Osteocyte (in vitro differentiated cells): ENCODE measurements around the gene PVR. TPM values are rescaled to one million over a fixed set of nuclear protein-coding genes. Genes with fewer than 3 reads are reported as not detected.

Experiments
- DNase-seq: peaks from one replicate; pipeline ENCODE4 v3.0.0; 2021; ENCODE audit warnings: mixed read lengths; ENCODE audit not compliant: unreplicated experiment; ENCODE audit errors: extremely low spot score
- H3K27ac Mint-ChIP-seq: one replicate; pipeline ENCODE4 v1.8.0; 2021; ENCODE audit warnings: mild to moderate bottlenecking, mixed read lengths; ENCODE audit not compliant: unreplicated experiment
- H3K27me3 Mint-ChIP-seq: one replicate; pipeline ENCODE4 v1.8.0; 2021; ENCODE audit warnings: mixed read lengths; ENCODE audit not compliant: unreplicated experiment
- H3K36me3 Mint-ChIP-seq: one replicate; pipeline ENCODE4 v1.8.0; 2021; ENCODE audit warnings: mixed read lengths; ENCODE audit not compliant: unreplicated experiment
- H3K4me1 Mint-ChIP-seq: one replicate; pipeline ENCODE4 v1.8.0; 2021; ENCODE audit warnings: mixed read lengths; ENCODE audit not compliant: unreplicated experiment
- H3K4me3 Mint-ChIP-seq: one replicate; pipeline ENCODE4 v1.8.0; 2021; ENCODE audit warnings: mild to moderate bottlenecking, moderate library complexity, mixed read lengths; ENCODE audit not compliant: unreplicated experiment
- H3K9me3 Mint-ChIP-seq: one replicate; pipeline ENCODE4 v1.8.0; 2021; ENCODE audit warnings: mixed read lengths; ENCODE audit not compliant: unreplicated experiment
- CTCF ChIP-seq: fragments of 200-600 bp; sonication (generic); IDR thresholded peaks from 2 replicates; pipeline ENCODE4 v1.5.0; 2021; ENCODE audit warnings: antibody characterized with exemption, mild to moderate bottlenecking, moderate library complexity
- total RNA-seq: library from RNA; stranded (reverse); gene quantifications from 2 replicates; pipeline ENCODE4 v1.2.1, GENCODE V29; 2021

Gene PVR
- total RNA-seq, 1 donor from 2014 or later, result 31.4 TPM

DNA sequence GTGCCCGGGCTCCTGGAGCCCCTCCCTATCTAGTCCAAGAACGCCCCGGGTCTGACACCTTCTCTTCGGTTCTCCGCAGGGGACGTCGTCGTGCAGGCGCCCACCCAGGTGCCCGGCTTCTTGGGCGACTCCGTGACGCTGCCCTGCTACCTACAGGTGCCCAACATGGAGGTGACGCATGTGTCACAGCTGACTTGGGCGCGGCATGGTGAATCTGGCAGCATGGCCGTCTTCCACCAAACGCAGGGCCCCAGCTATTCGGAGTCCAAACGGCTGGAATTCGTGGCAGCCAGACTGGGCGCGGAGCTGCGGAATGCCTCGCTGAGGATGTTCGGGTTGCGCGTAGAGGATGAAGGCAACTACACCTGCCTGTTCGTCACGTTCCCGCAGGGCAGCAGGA is 3.4 kb downstream of the PVR start:
- no peak overlapping the region for H3K4me3 Mint-ChIP-seq
- H3K27me3 Mint-ChIP-seq, result no peaks in the 10 kb centered on the region
- no peak for TF ChIP-seq CTCF
- H3K4me1 Mint-ChIP-seq, result peaks cover 13% of the 10 kb centered on the region
- peaks cover 16% of the 10 kb centered on the region for H3K36me3 Mint-ChIP-seq
- no peaks in the 10 kb centered on the region for H3K9me3 Mint-ChIP-seq
- H3K27ac Mint-ChIP-seq, result no peak overlapping the region
- DNase-seq, result no peak

DNA sequence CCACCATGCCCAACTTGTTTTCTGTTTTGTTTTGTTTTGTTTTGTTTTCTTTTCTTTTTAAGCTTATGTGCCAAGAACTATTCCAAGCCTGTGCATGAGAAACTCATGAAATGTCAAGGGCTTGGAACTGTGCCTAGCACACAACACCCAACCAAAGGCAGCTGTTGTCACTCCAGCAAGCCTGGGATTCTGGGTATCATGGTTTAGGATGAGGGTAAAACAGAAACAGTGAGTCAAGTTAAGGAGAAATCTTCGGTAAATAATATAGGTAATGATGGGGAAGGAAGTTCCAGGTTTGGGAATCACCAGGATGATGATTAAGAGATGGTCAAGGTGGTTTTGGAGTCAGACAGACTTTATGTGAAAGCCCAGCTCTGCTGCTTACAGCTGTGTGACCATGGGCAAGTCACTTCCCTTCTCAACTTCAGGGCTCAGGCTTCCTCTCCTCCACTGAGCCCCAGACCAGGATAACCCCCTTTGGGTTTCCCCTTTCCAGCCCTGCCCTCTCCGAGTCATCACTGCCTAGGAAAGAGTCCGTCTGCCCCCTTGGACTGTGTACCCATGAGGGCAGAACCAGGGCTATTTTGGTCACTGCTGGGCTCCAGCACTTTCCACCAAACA is 5.0 kb downstream of the PVR start:
- H3K9me3 Mint-ChIP-seq, result no peaks in the 10 kb centered on the region
- H3K36me3 Mint-ChIP-seq, result peaks cover 18% of the 10 kb centered on the region
- H3K27me3 Mint-ChIP-seq, result no peaks in the 10 kb centered on the region
- H3K4me1 Mint-ChIP-seq, result peaks cover 11% of the 10 kb centered on the region
- no peak for DNase-seq
- TF ChIP-seq CTCF, result no peak
- H3K4me3 Mint-ChIP-seq, result no peak overlapping the region
- H3K27ac Mint-ChIP-seq, result peak overlapping the region; percentile 73

DNA sequence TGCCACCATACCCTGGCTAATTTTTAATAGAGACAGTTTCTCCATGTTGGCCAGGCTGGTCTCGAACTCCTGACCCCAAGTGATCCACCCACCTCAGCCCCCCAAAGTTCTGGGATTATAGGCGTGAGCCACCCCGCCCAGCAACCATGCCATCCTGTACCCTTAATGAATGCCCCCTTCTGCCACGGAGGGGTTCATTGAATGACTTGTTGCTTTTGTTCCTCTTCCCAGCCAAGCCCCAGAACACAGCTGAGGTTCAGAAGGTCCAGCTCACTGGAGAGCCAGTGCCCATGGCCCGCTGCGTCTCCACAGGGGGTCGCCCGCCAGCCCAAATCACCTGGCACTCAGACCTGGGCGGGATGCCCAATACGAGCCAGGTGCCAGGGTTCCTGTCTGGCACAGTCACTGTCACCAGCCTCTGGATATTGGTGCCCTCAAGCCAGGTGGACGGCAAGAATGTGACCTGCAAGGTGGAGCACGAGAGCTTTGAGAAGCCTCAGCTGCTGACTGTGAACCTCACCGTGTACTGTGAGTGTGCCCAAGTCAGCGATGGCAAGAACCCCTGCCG is 6.0 kb downstream of the PVR start:
- Mint-ChIP-seq H3K36me3 (peaks cover 21% of the 10 kb centered on the region), H3K27me3 (no peaks in the 10 kb centered on the region)
- TF ChIP-seq CTCF, result no peak

GRCh38 chr19:44653343-44653742 is 9.6 kb downstream of the PVR start:
- peaks cover 12% of the 10 kb centered on the region for H3K4me1 Mint-ChIP-seq
- H3K4me3 Mint-ChIP-seq, result no peak overlapping the region
- H3K36me3 Mint-ChIP-seq, result peaks cover 37% of the 10 kb centered on the region

More for the DNA sequence above, 6.0 kb downstream of the PVR start:
- peaks cover 13% of the 10 kb centered on the region for H3K4me1 Mint-ChIP-seq
- H3K27ac Mint-ChIP-seq, result no peak overlapping the region
- DNase-seq, result no peak
- H3K4me3 Mint-ChIP-seq, result no peak overlapping the region
- no peaks in the 10 kb centered on the region for H3K9me3 Mint-ChIP-seq

More at GRCh38 chr19:44653343-44653742, 9.6 kb downstream of the PVR start:
- Mint-ChIP-seq H3K9me3 (no peaks in the 10 kb centered on the region), H3K27me3 (no peaks in the 10 kb centered on the region), H3K27ac (no peak overlapping the region)
- DNase-seq, result no peak
- no peak for TF ChIP-seq CTCF
